Gastroesophageal sphincter (tissue), 4 donors: Measurements from ENCODE around the gene STRBP. TPM values are rescaled to one million over a fixed set of nuclear protein-coding genes. Genes with fewer than 3 reads are reported as not detected.

Experiments
- ATAC-seq: fragments of 150-250 bp; one replicate; pipeline ENCODE4 v1.9.1; 2016; ENCODE audit warnings: mild to moderate bottlenecking, moderate library complexity
- H3K27ac ChIP-seq, 4 donors: fragments of 200-600 bp; sonication (generic) in 3 of 4; 1 replicate in 3 of 4; 2 replicates in 1 of 4; pipeline ENCODE4 v1.5.1; 2016 to 2019
- H3K27me3 ChIP-seq: fragments of 200-600 bp; sonication (generic); one replicate; pipeline ENCODE4 v1.5.1; 2019
- H3K36me3 ChIP-seq, 2 donors: fragments of 200-600 bp; sonication (generic); one replicate each; pipeline ENCODE4 v1.5.1; 2019; ENCODE audit warnings: control low read depth in 1 of 2
- H3K4me1 ChIP-seq, 3 donors: fragments of 200-600 bp; sonication (generic); 1 replicate in 2 of 3; 2 replicates in 1 of 3; pipeline ENCODE4 v1.5.1; 2016 to 2019; ENCODE audit warnings: control low read depth in 2 of 3
- H3K4me3 ChIP-seq, 2 donors: fragments of 200-600 bp; sonication (generic); one replicate each; pipeline ENCODE4 v1.5.1; 2019; ENCODE audit warnings: mild to moderate bottlenecking in 1 of 2, moderate library complexity in 1 of 2
- H3K9me3 ChIP-seq, 3 donors: fragments of 200-600 bp; sonication (generic); one replicate each; pipeline ENCODE4 v1.5.1; 2017 to 2019; ENCODE audit warnings: control low read depth in 2 of 3
- CTCF ChIP-seq, 4 experiments: fragments of 200-600 bp in 2 of 4; fragments of 450-650 bp in 2 of 4; sonication (generic) in 1 of 4; IDR thresholded peaks; one replicate each; pipeline ENCODE4 v1.5.1; 2017 to 2019; ENCODE audit warnings: antibody characterized with exemption in 4 of 4, mild to moderate bottlenecking in 2 of 4, moderate library complexity in 2 of 4
- EP300 ChIP-seq: sonication (generic); formaldehyde crosslinking; IDR thresholded peaks from one replicate; pipeline ENCODE4 v1.6.1; 2017; ENCODE audit warnings: antibody characterized with exemption, mild to moderate bottlenecking
- POLR2A ChIP-seq, 2 donors: fragments of 450-650 bp; IDR thresholded peaks; one replicate each; pipeline ENCODE4 v1.6.1; 2017; ENCODE audit warnings: antibody characterized with exemption in 2 of 2, mild to moderate bottlenecking in 2 of 2, moderate library complexity in 1 of 2
- POLR2AphosphoS5 ChIP-seq: sonication (generic); formaldehyde crosslinking; IDR thresholded peaks from one replicate; pipeline ENCODE4 v1.6.1; 2017; ENCODE audit warnings: antibody characterized with exemption
- WGBS, 2 donors: methylation state at CpG; one replicate each; pipeline ENCODE4 v1.1.5; 2018; ENCODE audit warnings: low coverage in 1 of 2; 5-methylcytosine and 5-hydroxymethylcytosine counted together
- total RNA-seq, 4 donors: library from RNA; depleted of rRNA; stranded (reverse); fragments of >200 nt; gene quantifications; one replicate each; pipeline ENCODE4 v1.1.0, GENCODE V29; 2016

The STRBP gene
- total RNA-seq, 4 donors from 2014 or later: 10.4 to 20.6 (median 14.8) TPM

GRCh38 chr9:123116036-123116435 lies 152.3 kb downstream of the STRBP start:
- Histone ChIP-seq H3K36me3 (no peaks in the 10 kb centered on the region), H3K9me3 (no peaks in the 10 kb centered on the region), H3K4me1 (peaks cover 0 to 67% (median 0%) of the 10 kb centered on the region in 3 donors), H3K27me3 (no peaks in the 10 kb centered on the region), H3K4me3 (no peak overlapping the region), H3K27ac (no peak overlapping the region)
- TF ChIP-seq POLR2AphosphoS5: no peak
- no peak for TF ChIP-seq POLR2A (IDR thresholded peaks at IDR 0.05)
- no peak for TF ChIP-seq EP300
- TF ChIP-seq CTCF (IDR thresholded peaks at IDR 0.05): no peak
- WGBS, 2 donors: 68 to 89% methylated on average over 6 of the region's 6 CpGs
- no peak for ATAC-seq

GRCh38 chr9:123115146-123115913 lies 153.1 kb downstream of the STRBP start:
- H3K9me3 ChIP-seq: no peaks in the 10 kb centered on the region
- TF ChIP-seq EP300 (no peak), POLR2AphosphoS5 (no peak)
- WGBS, 2 donors: 63 to 72% methylated on average over 8 to 11 of the region's 16 CpGs
- peaks cover 0 to 6% of the 10 kb centered on the region in 2 donors for H3K36me3 ChIP-seq
- no peak for ATAC-seq
- H3K27ac ChIP-seq: no peak overlapping the region
- no peaks in the 10 kb centered on the region for H3K27me3 ChIP-seq
- peaks cover 0 to 60% (median 0%) of the 10 kb centered on the region in 3 donors for H3K4me1 ChIP-seq
- no peak overlapping the region for H3K4me3 ChIP-seq

DNA sequence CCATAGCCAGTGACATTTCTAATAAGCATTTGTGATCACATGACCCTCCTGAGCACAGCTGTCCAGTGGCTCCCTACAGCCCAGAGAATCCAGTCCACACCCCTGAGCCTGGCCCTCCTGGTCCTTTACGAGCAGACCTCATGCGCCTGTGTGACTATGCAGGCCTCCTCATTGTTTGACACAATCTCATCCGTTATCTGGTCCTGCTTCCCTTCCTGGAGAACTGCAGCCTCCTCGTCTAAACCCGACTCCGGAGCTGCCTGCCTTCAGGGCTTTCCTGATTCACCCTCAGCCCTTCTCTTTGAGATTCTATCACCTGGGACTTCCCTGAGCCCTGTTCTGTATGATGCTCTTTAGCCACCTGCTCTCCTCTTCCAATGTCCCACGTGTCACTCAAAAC lies 155.2 kb downstream of the STRBP start:
- Histone ChIP-seq H3K4me1 (peaks cover 0 to 39% (median 0%) of the 10 kb centered on the region in 3 donors), H3K9me3 (no peaks in the 10 kb centered on the region), H3K27ac (no peak overlapping the region), H3K4me3 (no peak overlapping the region), H3K27me3 (no peaks in the 10 kb centered on the region), H3K36me3 (peaks cover 0 to 27% of the 10 kb centered on the region in 2 donors)
- WGBS, 2 donors: 64 to 67% methylated on average over 5 to 7 of the region's 7 CpGs
- ATAC-seq: no peak
- TF ChIP-seq CTCF (IDR thresholded peaks at IDR 0.05) (no peak), EP300 (no peak), POLR2A (IDR thresholded peaks at IDR 0.05) (no peak), POLR2AphosphoS5 (no peak)

GRCh38 chr9:123112015-123112975 lies 156.1 kb downstream of the STRBP start:
- Histone ChIP-seq H3K4me3 (no peak overlapping the region), H3K27ac (peak overlapping the region in 2 of 4 donors; percentile 22 to 57)

More at GRCh38 chr9:123112015-123112975, 156.1 kb downstream of the STRBP start:
- WGBS, 2 donors: 42% methylated on average over 13 of the region's 43 CpGs; no CpG with 5 or more reads in 1 of the 2 donors
- no peaks in the 10 kb centered on the region for H3K9me3 ChIP-seq
- H3K4me1 ChIP-seq: peaks cover 0 to 30% (median 0%) of the 10 kb centered on the region in 3 donors
- H3K36me3 ChIP-seq: peaks cover 0 to 36% of the 10 kb centered on the region in 2 donors
- peak; percentile 18 for ATAC-seq
- TF ChIP-seq CTCF (IDR thresholded peaks at IDR 0.05) (no peak), POLR2AphosphoS5 (peak; percentile 4)
- H3K27me3 ChIP-seq: no peaks in the 10 kb centered on the region
